ENCODE measurements around the gene SLIT3. TPM values are rescaled to one million over a fixed set of nuclear protein-coding genes. Genes with fewer than 3 reads are reported as not detected.

The SLIT3 gene
- total and polyA plus RNA-seq, 2 experiments from 2014 or later: 0.59 to 0.71 TPM

DNA sequence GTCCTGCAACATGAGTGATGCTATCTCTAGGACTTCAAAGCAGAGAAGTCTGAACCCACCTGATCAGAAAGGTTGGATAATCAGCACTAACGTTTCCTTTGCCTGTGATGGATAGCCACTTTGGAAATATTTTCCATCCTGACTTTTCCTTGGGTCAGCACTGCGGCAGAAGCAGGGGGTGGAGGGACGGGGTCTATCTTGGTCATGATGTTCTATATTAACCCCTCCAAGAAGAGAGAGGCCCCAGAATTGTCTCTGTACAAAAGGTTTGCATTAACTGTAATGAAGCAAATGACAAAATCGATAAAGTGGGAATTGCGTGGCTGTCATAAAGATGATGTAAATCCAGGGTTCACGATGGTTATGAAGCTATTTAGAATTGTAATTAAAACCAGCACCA lies 441.9 kb downstream of the SLIT3 start:
- no peaks in the 10 kb centered on the region for H3K27me3 ChIP-seq (ENCODE audit: insufficient read depth)
- no peaks in the 10 kb centered on the region for H3K4me1 ChIP-seq (ENCODE audit: insufficient read depth)
- H4K20me1 ChIP-seq (replicated peaks; ENCODE audit: insufficient read depth): no peaks in the 10 kb centered on the region
- no peak overlapping the region for H2AFZ ChIP-seq
- H3K27ac ChIP-seq (ENCODE audit: low read depth): no peak overlapping the region
- Mint-ChIP-seq H3K4me1 (peaks cover 4% of the 10 kb centered on the region; the same call in 1 of the 3 replicates), H3K36me3 (ENCODE audit: low read depth) (no peaks in the 10 kb centered on the region), H3K27me3 (ENCODE audit: insufficient read depth, low read depth, poor library complexity) (peaks cover 10% of the 10 kb centered on the region), H3K27ac (no peak overlapping the region), H3K9me3 (no peaks in the 10 kb centered on the region), H3K4me3 (no peak overlapping the region)
- no peaks in the 10 kb centered on the region for H3K36me3 ChIP-seq (ENCODE audit: insufficient read depth)
- H3F3A ChIP-seq (replicated peaks; ENCODE audit: low read depth): no peaks in the 10 kb centered on the region
- no peak for DNase-seq (ENCODE audit: low spot score)
- ATAC-seq: no peak
- TF ChIP-seq STAT1 (IDR thresholded peaks at IDR 0.05; ENCODE audit: unreplicated experiment): no peak
- no peak for TF ChIP-seq POLR2AphosphoS5 (IDR thresholded peaks at IDR 0.05; ENCODE audit: low read depth)
- TF ChIP-seq EZH2 (IDR thresholded peaks at IDR 0.05; ENCODE audit: low read depth, unreplicated experiment): no peak
- TF ChIP-seq, protein P1, sequence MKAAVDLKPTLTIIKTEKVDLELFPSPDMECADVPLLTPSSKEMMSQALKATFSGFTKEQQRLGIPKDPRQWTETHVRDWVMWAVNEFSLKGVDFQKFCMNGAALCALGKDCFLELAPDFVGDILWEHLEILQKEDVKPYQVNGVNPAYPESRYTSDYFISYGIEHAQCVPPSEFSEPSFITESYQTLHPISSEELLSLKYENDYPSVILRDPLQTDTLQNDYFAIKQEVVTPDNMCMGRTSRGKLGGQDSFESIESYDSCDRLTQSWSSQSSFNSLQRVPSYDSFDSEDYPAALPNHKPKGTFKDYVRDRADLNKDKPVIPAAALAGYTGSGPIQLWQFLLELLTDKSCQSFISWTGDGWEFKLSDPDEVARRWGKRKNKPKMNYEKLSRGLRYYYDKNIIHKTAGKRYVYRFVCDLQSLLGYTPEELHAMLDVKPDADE (IDR thresholded peaks at IDR 0.05): no peak
- no peak for TF ChIP-seq ZNF331 (CRISPR knock-in tag; IDR thresholded peaks at IDR 0.05; ENCODE audit: low read depth)
- TF ChIP-seq, protein P2, sequence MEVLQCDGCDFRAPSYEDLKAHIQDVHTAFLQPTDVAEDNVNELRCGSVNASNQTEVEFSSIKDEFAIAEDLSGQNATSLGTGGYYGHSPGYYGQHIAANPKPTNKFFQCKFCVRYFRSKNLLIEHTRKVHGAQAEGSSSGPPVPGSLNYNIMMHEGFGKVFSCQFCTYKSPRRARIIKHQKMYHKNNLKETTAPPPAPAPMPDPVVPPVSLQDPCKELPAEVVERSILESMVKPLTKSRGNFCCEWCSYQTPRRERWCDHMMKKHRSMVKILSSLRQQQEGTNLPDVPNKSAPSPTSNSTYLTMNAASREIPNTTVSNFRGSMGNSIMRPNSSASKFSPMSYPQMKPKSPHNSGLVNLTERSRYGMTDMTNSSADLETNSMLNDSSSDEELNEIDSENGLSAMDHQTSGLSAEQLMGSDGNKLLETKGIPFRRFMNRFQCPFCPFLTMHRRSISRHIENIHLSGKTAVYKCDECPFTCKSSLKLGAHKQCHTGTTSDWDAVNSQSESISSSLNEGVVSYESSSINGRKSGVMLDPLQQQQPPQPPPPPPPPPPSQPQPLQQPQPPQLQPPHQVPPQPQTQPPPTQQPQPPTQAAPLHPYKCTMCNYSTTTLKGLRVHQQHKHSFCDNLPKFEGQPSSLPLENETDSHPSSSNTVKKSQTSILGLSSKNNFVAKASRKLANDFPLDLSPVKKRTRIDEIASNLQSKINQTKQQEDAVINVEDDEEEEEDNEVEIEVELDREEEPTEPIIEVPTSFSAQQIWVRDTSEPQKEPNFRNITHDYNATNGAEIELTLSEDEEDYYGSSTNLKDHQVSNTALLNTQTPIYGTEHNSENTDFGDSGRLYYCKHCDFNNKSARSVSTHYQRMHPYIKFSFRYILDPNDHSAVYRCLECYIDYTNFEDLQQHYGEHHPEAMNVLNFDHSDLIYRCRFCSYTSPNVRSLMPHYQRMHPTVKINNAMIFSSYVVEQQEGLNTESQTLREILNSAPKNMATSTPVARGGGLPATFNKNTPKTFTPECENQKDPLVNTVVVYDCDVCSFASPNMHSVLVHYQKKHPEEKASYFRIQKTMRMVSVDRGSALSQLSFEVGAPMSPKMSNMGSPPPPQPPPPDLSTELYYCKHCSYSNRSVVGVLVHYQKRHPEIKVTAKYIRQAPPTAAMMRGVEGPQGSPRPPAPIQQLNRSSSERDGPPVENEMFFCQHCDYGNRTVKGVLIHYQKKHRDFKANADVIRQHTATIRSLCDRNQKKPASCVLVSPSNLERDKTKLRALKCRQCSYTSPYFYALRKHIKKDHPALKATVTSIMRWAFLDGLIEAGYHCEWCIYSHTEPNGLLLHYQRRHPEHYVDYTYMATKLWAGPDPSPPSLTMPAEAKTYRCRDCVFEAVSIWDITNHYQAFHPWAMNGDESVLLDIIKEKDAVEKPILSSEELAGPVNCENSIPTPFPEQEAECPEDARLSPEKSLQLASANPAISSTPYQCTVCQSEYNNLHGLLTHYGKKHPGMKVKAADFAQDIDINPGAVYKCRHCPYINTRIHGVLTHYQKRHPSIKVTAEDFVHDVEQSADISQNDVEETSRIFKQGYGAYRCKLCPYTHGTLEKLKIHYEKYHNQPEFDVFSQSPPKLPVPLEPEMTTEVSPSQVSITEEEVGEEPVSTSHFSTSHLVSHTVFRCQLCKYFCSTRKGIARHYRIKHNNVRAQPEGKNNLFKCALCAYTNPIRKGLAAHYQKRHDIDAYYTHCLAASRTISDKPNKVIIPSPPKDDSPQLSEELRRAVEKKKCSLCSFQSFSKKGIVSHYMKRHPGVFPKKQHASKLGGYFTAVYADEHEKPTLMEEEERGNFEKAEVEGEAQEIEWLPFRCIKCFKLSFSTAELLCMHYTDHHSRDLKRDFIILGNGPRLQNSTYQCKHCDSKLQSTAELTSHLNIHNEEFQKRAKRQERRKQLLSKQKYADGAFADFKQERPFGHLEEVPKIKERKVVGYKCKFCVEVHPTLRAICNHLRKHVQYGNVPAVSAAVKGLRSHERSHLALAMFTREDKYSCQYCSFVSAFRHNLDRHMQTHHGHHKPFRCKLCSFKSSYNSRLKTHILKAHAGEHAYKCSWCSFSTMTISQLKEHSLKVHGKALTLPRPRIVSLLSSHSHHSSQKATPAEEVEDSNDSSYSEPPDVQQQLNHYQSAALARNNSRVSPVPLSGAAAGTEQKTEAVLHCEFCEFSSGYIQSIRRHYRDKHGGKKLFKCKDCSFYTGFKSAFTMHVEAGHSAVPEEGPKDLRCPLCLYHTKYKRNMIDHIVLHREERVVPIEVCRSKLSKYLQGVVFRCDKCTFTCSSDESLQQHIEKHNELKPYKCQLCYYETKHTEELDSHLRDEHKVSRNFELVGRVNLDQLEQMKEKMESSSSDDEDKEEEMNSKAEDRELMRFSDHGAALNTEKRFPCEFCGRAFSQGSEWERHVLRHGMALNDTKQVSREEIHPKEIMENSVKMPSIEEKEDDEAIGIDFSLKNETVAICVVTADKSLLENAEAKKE (CRISPR knock-in tag; IDR thresholded peaks at IDR 0.05): no peak
- no peak for TF ChIP-seq EZH2phosphoT487 (IDR thresholded peaks at IDR 0.05; ENCODE audit: unreplicated experiment)
- TF ChIP-seq, protein P3, sequence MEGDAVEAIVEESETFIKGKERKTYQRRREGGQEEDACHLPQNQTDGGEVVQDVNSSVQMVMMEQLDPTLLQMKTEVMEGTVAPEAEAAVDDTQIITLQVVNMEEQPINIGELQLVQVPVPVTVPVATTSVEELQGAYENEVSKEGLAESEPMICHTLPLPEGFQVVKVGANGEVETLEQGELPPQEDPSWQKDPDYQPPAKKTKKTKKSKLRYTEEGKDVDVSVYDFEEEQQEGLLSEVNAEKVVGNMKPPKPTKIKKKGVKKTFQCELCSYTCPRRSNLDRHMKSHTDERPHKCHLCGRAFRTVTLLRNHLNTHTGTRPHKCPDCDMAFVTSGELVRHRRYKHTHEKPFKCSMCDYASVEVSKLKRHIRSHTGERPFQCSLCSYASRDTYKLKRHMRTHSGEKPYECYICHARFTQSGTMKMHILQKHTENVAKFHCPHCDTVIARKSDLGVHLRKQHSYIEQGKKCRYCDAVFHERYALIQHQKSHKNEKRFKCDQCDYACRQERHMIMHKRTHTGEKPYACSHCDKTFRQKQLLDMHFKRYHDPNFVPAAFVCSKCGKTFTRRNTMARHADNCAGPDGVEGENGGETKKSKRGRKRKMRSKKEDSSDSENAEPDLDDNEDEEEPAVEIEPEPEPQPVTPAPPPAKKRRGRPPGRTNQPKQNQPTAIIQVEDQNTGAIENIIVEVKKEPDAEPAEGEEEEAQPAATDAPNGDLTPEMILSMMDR (conservative IDR thresholded peaks at IDR 0.05; ENCODE audit: low read depth in 2 of 2): no peak
- TF ChIP-seq JUNB (IDR thresholded peaks at IDR 0.05; ENCODE audit: unreplicated experiment): no peak
- no peak for TF ChIP-seq CREB1 (CRISPR knock-in tag; IDR thresholded peaks at IDR 0.05; ENCODE audit: low read depth)
- TF ChIP-seq, protein P4, sequence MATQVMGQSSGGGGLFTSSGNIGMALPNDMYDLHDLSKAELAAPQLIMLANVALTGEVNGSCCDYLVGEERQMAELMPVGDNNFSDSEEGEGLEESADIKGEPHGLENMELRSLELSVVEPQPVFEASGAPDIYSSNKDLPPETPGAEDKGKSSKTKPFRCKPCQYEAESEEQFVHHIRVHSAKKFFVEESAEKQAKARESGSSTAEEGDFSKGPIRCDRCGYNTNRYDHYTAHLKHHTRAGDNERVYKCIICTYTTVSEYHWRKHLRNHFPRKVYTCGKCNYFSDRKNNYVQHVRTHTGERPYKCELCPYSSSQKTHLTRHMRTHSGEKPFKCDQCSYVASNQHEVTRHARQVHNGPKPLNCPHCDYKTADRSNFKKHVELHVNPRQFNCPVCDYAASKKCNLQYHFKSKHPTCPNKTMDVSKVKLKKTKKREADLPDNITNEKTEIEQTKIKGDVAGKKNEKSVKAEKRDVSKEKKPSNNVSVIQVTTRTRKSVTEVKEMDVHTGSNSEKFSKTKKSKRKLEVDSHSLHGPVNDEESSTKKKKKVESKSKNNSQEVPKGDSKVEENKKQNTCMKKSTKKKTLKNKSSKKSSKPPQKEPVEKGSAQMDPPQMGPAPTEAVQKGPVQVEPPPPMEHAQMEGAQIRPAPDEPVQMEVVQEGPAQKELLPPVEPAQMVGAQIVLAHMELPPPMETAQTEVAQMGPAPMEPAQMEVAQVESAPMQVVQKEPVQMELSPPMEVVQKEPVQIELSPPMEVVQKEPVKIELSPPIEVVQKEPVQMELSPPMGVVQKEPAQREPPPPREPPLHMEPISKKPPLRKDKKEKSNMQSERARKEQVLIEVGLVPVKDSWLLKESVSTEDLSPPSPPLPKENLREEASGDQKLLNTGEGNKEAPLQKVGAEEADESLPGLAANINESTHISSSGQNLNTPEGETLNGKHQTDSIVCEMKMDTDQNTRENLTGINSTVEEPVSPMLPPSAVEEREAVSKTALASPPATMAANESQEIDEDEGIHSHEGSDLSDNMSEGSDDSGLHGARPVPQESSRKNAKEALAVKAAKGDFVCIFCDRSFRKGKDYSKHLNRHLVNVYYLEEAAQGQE (IDR thresholded peaks at IDR 0.05; ENCODE audit: unreplicated experiment): no peak
- TF ChIP-seq ZNF114 (CRISPR knock-in tag; IDR thresholded peaks at IDR 0.05): no peak
- TF ChIP-seq NANOG (IDR thresholded peaks at IDR 0.05; ENCODE audit: borderline replicate concordance): no peak
- no peak overlapping the region for H3K4me2 ChIP-seq
- no peaks in the 10 kb centered on the region for H3K79me2 ChIP-seq (replicated peaks; ENCODE audit: insufficient read depth)
- no peaks in the 10 kb centered on the region for H3K9me2 ChIP-seq (ENCODE audit: insufficient read depth)
- H3K4me3 ChIP-seq: no peak overlapping the region

Measured in GM23338 (cell line).